Testis (tissue), 3 donors: Measurements from ENCODE around the gene HSPA1L. TPM values are rescaled to one million over a fixed set of nuclear protein-coding genes. Genes with fewer than 3 reads are reported as not detected.
A peak's percentile ranks its signal among the peaks of the same experiment; 100 is the strongest.
"Not testable (repeated sequence)": the region's sequence is repeated elsewhere in the genome, so short reads cannot be mapped to it uniquely, and the experiment has no call there.

Experiments used
- DNase-seq: peaks from one replicate; pipeline ENCODE4 v3.0.0-alpha.2; 2019
- H3K27ac ChIP-seq, 2 donors: fragments of 200-600 bp; sonication (generic); one replicate each; pipeline ENCODE4 v1.5.1; 2019
- H3K27me3 ChIP-seq: fragments of 200-600 bp; sonication (generic); one replicate; pipeline ENCODE4 v1.5.1; 2019
- H3K36me3 ChIP-seq: fragments of 200-600 bp; sonication (generic); one replicate; pipeline ENCODE4 v1.5.1; 2017; ENCODE audit warnings: low read depth; ENCODE audit errors: missing control alignments
- H3K4me1 ChIP-seq: fragments of 200-600 bp; sonication (generic); one replicate; pipeline ENCODE4 v1.5.1; 2019
- H3K4me3 ChIP-seq, 2 donors: fragments of 200-600 bp; sonication (generic); one replicate each; pipeline ENCODE4 v1.5.1; 2017 to 2019
- H3K9me3 ChIP-seq: fragments of 200-600 bp; sonication (generic); one replicate; pipeline ENCODE4 v1.5.1; 2017
- CTCF ChIP-seq, 3 experiments: fragments of 450-650 bp in 2 of 3; fragments of 200-600 bp in 1 of 3; sonication (generic) in 1 of 3; IDR thresholded peaks; one replicate each; pipeline ENCODE4 v1.5.1; 2016 to 2019; ENCODE audit warnings: antibody characterized with exemption in 3 of 3, mild to moderate bottlenecking in 2 of 3, moderate library complexity in 1 of 3
- POLR2A ChIP-seq: fragments of 450-650 bp; IDR thresholded peaks from one replicate; pipeline ENCODE4 v1.6.1; 2017; ENCODE audit warnings: antibody characterized with exemption, mild to moderate bottlenecking, moderate library complexity
- WGBS, 2 donors: methylation state at CpG; one replicate each; pipeline ENCODE4 v1.1.5; 2018; 5-methylcytosine and 5-hydroxymethylcytosine counted together
- intact Hi-C: fragments of 100-400 bp; cut with DNase I; formaldehyde crosslinking; loops from one replicate; pipeline ENCODE4 v1.15.1; 2023; ENCODE audit warnings: low total_unique reads
- polyA plus RNA-seq: library from polyadenylated mRNA; stranded (reverse); fragments of 350-450 nt; fragmentation: Illumina TruSeq; extraction: RNeasy Lipid Tissue Mini Kit (QIAGEN cat#74804); gene quantifications from one replicate; pipeline ENCODE4 v1.2.3, GENCODE V29; 2014; ENCODE audit warnings: low read depth, low replicate concordance; ENCODE audit not compliant: insufficient read depth
- total RNA-seq, 2 donors: library from RNA; depleted of rRNA; stranded (reverse); fragments of >200 nt; gene quantifications; one replicate each; pipeline ENCODE4 v1.2.3, GENCODE V29; 2016

HSPA1L gene
- total and polyA plus RNA-seq, 3 donors from 2014 or later = 30.3 to 103 (median 87.9) TPM

- WGBS, 2 donors = 91% methylated on average over 9 of the region's 9 CpGs
- intact Hi-C loops = no loop called here
- no peak overlapping the region for H3K27ac ChIP-seq
- H3K27me3 ChIP-seq = no peaks in the 10 kb centered on the region
- peaks cover 7% of the 10 kb centered on the region for H3K4me1 ChIP-seq
- no peaks in the 10 kb centered on the region for H3K9me3 ChIP-seq
- no peaks in the 10 kb centered on the region for H3K36me3 ChIP-seq
- no peak for DNase-seq
- TF ChIP-seq POLR2A (no peak), CTCF (IDR thresholded peaks at IDR 0.05) (no peak)
- H3K4me3 ChIP-seq = no peak overlapping the region
Observed at GRCh38 chr6:31842053-31842452, 27.0 kb upstream of the HSPA1L start.

GRCh38 chr6:31839779-31840126, 24.7 kb upstream of the HSPA1L start:
- intact Hi-C loops, DNase-seq, H3K27me3 ChIP-seq, H3K9me3 ChIP-seq, H3K36me3 ChIP-seq, H3K27ac ChIP-seq, H3K4me3 ChIP-seq: not testable (repeated sequence)
- 83% methylated on average over 8 of the region's 8 CpGs for WGBS, 2 donors
- H3K4me1 ChIP-seq = peaks cover 20% of the 10 kb centered on the region

DNA sequence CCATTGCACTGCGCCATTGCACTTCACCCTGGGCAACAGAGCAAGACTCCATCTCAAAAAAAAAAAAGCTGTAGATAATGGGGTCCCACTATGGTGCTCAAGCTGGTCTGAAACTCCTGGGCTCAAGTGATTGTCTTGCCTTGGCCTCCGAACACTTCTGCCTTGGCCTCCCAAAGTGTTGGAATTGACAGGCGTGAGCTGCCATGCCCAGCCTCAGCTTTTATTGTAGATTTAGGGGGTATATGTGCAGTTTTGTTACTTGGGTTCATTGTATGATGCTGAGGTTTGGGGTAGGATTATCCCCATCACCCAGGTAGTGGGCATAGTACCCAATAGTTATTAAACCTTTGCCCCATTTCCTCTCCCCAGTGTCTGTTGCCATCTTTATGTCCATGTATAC, 23.9 kb upstream of the HSPA1L start:
- no peaks in the 10 kb centered on the region for H3K27me3 ChIP-seq
- no peak for DNase-seq
- no peak overlapping the region for H3K4me3 ChIP-seq
- intact Hi-C loops = no loop called here
- no peak overlapping the region for H3K27ac ChIP-seq
- TF ChIP-seq CTCF (IDR thresholded peaks at IDR 0.05) (no peak), POLR2A (no peak)
- 93 to 97% methylated on average over 3 of the region's 3 CpGs for WGBS, 2 donors
- H3K4me1 ChIP-seq = peaks cover 20% of the 10 kb centered on the region
- no peaks in the 10 kb centered on the region for H3K36me3 ChIP-seq
- H3K9me3 ChIP-seq = no peaks in the 10 kb centered on the region

DNA sequence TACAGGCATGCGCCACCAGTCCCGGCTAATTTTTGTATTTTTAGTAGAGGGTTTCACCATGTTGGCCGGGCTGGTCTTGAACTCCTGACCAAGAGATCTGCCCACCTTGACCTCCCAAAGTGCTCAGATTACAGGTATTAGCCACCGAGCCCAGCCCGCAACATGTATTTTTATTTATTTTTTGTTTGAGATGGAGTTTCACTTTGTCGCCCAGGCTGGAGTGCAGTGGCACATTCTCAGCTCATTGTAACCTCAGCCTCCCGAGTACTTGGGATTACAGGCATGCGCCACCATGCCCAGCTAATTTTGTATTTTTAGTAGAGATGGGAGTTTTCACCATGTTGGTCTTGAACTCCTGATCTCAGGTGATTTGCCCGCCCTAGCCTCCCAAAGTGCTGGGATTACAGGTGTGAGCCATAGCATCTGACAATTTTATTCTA, 23.1 kb upstream of the HSPA1L start:
- H3K4me3 ChIP-seq, H3K27ac ChIP-seq: not testable (repeated sequence)

DNA sequence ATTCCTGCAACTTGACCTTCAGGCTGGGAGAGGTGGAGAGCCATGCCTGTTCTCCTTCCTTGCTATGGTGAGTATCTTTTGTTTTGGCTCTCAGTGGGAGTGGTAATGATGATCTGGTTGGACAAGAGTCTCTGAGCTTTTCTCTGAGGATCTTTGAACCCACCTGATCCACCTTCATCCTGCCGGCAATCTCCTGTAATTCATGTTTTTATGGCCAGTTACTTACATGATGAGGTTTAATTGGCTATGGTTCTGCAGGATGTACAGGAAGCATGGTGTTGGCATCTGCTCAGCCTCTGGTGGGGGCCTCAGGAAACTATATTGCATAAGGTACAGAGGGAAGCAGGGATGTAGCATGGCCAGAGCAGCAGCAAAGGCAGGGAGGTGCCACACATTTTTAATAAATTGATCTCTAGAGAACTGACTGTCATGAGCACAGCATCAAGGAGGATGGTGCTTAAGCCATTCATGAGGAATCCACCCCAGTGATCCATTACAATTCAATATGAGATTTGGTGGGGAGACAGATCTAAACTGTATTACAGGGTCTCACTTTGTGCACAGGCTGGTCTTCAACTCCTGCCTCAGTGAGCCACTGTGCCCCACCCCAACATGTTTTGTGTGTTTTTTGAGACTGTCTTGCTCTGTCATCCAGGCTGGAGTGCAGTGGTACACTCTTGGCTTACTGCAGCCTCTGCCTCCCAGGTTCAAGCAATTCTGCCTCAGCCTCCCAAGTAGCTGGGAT, 22.5 kb upstream of the HSPA1L start:
- intact Hi-C loops = no loop called here
- H3K27me3 ChIP-seq = no peaks in the 10 kb centered on the region
- H3K9me3 ChIP-seq = no peaks in the 10 kb centered on the region
- TF ChIP-seq CTCF (IDR thresholded peaks at IDR 0.05) (no peak), POLR2A (no peak)
- 45 to 56% methylated on average over 1 of the region's 1 CpG for WGBS, 2 donors
- no peaks in the 10 kb centered on the region for H3K36me3 ChIP-seq
- peak overlapping the region in 1 of 2 donors; percentile 97 for H3K27ac ChIP-seq
- no peak overlapping the region for H3K4me3 ChIP-seq
- no peak for DNase-seq
- H3K4me1 ChIP-seq = peaks cover 20% of the 10 kb centered on the region

More for the DNA sequence above, 23.1 kb upstream of the HSPA1L start:
- H3K36me3 ChIP-seq, H3K27me3 ChIP-seq, intact Hi-C loops, H3K9me3 ChIP-seq, DNase-seq: not testable (repeated sequence)
- WGBS, 2 donors = 89 to 91% methylated on average over 9 of the region's 9 CpGs
- peaks cover 20% of the 10 kb centered on the region for H3K4me1 ChIP-seq
